Hippocampal formation (tissue), 2 donors: Measurements from ENCODE around the gene RBM20.
"Not testable (repeated sequence)": the region's sequence is repeated elsewhere in the genome, so short reads cannot be mapped to it uniquely, and the experiment has no call there.

Experiments used
- DNase-seq, 2 donors: peaks; one replicate each; lab custom pipeline; 2025; lab: John Stamatoyannopoulos, UW

The RBM20 gene

DNA sequence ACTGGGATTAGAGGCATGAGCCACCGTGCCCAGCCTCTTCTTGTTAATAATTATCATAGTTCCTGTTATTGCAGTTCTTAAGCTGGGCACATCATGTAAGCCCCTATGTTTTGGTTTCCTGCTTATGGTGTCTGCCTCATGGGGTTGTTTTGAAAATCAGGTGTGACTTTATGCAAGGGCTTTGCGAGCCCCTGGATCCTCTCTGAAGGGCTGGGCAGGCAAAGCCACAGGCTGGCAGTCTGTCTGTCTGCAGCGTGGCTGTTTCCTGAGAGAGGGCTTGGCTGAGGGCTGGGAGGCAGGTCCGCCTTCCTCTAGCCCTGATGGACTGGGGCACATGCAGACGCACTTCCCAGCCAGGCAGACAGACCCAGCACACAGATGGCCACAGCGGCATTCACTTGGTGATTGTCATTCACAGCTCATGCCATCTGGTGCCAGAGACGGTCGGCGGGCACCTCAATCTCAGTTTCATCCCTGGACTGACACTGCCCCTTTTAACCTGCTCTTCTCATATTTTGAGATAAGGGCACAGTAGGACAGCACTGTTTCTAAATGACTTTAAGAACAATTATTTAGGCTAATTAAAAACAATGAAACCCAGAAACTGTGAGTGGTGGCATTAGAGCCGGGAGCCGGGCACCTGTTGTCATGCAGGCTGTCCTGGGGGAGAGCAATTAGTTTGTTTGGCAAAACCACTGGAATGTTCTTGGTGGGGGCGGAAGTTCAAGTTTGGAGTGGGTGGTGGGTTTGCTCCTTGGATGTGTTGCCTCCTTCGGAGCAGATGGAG, 35.5 kb downstream of the RBM20 start:
- no peak for DNase-seq

DNA sequence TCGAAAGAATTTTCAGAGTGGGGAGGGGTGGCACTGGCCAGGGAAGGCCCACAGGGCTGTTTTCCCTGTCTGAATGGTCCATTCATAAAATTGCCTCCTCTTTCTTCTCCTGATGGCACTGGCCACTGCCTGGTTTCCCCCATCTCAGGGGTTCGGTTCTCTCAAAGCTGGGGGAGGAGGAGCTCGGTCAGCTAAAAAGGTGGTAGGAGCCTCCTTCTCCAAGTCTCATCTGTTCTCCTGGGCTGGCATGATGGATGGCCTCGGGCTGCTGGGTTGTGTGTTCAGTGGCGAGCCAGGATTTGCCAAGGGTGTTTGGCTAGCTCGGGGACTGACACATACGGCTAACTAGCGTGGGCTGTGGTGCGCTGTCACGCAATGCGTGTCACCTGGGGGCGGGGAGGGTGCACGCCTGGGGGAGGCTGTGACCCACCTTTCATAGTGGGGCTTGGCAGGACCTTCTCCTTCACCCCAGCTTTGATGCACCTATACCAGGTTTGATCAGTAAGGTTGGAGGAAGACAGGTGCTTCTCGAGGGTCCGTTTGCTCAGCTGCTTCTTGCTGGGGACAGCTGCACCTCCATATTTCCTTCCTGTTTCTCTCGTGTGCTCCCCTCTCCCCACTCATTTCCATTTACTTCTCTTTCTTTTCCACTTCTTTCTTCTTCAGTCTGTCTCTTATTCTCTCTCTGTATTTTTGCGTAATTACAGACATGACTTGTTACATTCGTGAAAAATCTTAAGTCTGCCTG, 36.3 kb downstream of the RBM20 start:
- DNase-seq, result no peak

DNA sequence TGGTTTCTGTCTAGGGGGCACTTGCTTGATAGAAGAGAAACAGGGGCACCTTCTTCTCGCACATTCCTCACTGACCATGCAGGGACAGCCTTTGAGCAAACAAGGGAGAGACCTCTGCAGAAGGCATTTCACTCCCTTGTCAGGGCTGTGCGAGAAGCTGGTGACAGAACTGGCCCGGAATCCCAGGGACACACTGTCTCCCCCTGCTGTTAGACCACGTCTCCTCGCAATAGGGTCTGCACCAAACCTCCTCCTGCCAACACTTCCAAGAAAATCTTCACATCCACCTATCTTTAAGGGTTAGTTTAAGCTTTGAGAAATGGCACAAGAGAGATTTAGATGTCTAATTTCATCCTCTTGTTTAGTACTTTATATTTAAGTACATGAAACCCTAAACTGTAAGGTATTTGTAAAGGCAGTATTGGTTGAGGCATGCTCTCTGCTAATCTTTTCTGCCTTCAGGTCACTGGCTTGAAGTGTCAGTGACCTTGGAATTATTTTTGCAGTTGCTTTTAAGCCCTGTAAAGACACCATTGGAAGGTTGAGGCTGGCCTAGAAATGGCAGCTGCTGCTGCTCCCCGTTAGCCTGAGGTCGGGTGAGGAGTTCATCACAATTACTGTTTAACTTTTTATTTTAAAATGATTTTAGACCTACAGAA, 37.0 kb downstream of the RBM20 start:
- peak in 1 of 2 donors; percentile 12 for DNase-seq

DNA sequence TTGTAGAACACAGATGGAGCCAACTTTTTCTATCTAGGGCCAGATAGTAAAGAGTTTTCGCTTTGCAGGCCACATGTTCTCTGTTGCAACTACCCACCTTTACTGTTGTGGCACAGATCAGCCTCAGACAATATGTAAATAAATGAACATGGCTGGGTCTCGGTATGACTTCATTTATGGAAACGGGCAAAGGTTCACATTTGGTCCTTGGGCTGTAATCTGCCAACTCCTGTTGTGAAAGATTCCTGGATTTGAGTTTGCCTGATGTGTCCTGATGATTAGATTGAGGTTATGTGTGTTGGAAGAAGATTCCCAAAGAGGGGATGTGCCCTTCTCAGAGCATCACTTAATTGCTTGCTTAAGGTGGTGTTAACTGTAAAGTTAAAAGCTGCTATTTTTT, 38.2 kb downstream of the RBM20 start:
- no peak for DNase-seq

DNA sequence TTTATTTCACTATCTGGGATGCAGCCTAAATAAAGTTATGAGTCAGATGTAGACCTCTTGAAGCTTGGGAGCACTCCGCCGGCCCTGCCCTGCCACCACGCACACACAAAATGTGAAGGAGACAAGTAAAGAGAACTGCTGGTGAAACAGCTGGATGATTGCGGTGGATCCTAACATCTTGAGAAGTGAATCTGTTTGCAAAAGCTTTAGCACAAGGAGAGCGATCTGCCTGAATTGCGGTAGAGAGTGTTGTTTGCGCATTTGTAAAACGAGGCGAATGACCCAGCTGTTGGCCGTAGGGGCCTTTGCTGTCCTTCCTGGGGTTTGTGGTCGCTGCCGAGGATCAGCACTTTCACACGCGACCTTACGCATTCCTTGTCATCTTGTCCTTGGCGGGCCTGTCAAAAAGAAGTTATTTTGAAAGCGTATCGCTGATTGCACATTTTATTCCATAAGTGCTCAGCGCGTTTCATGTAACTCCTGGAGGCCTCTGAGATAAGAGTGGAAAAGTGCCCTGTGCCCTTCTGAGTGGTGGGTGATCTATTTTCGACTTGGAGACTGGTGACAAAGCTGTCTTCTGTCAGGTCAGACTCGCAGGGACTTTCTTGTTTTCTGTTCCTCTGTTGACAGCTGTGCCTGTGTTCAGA, 40.8 kb downstream of the RBM20 start:
- DNase-seq, result no peak

DNA sequence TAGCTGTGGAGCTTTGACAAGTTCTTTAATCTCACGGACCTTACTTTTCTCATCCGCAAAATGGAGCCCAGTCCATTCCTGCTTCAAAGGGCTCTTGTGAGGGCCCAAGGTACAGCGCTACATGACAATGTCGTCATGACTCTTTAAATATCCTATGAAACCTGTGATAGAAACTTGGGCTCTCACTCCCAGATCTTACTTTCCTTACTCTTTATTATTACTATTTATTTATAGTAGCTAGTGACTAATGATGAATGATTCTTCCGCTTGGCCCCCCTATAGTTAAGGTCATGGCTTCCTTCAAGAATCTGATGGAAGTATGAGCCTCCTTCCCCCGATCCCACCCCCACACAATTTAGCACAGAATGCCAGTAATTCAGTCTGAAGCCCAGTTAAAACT, 41.9 kb downstream of the RBM20 start:
- no peak for DNase-seq

DNA sequence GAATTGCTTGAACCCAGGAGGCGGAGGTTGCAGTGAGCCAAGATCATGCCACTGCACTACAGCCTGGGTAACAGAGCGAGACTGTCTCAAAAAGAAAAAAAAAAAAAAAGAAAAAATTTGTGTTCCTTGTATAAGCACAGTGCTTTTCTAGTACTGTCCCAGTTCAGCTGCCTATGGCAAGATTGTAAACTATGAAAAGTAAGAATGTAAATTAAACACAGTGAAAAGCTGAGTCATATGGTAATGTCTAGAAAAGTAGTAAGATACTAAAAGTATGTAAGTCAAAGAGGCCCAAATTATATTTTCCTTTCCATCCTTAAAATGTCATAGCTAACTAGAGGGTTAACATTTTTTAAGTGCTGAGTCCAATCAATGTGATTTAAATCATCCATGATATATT, 42.8 kb downstream of the RBM20 start:
- no peak for DNase-seq

DNA sequence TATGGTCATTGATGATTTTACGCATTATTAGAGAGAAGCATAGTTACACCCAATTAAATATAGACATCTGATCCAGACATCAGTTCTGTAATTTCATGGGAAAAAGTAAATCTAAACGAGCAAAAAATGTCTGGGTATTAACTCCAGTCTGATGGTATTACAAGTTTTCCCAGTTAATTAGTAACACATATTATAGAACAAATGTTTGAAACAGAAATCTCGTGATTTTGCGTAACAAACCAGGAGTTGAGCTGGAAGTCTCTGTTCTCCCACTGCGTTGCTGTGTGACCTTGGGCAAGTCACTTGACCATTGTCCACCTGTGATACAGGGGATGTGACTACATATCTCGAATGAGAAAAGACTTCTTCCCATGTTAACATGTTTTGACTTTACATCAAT, 43.3 kb downstream of the RBM20 start:
- no peak for DNase-seq

DNA sequence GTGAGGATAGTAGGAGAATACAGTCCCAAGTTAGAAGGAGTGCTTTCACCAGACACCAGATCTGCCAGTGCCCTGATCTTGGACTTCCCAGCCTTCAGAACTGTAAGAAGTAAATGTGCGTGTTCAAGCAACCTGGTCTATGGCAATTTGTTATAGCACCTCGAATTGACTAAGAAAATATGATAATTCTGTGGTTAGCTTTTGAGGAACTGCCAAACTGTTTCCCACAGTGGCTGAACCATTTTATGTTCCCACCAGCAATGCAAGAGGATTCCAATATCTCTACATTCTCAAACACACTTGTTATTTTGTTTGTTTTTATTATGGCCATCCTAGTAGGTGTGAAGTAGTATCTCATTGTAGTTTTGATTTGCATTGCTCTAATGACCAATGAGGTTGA, 47.0 kb downstream of the RBM20 start:
- no peak for DNase-seq

DNA sequence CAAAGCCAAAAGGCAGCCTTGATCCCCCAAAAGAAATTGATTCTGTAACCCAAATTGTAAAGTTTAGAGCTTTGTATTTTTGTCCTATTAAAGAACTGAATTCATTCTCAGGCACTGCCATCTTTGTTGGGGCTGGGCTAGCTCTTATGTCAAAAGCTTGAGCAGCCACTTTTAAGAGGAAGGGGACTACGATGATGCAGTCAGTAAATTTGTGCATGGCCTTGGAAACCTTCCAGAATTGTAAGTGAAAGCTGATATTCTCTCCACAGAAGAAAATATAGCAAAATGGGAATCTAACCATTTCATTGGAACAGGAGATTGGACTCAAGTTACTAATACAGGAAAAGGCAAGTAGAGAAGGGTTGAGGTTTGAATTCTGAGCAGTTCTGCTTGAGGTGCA, 50.1 kb downstream of the RBM20 start:
- no peak for DNase-seq

DNA sequence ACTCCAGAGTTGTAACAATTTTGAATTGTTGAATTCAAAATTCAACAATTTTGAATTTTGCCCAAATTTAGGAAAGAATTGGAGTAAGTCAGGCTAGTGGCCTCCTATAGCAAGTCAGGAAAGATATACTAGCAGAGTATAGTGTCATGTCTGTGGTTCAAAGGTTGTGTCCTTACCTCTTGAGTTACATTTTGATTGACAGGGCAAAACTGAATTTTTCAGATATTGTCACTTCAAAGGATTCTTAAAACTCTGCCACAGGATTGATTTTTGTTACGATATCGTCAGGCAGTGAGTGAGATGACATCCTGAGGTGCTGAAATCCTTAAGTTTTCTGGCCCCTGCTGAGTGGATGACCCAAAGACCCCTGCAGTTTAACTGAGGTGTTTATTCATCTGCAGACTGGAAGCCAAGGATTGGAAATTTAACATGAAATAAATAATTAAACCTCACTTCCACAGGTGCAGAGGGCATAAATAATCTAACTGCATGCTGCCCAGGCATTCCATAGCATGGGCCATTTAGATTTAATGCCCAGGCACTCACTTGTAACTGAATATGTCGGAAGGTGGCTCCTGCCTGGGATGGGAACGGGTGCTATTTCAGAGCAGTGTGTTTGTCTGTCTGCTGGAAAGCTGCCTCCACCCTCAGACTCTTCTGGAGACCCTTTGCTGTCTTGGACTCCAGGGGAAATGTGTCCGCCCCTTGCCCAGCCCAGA, 50.8 kb downstream of the RBM20 start:
- no peak for DNase-seq

DNA sequence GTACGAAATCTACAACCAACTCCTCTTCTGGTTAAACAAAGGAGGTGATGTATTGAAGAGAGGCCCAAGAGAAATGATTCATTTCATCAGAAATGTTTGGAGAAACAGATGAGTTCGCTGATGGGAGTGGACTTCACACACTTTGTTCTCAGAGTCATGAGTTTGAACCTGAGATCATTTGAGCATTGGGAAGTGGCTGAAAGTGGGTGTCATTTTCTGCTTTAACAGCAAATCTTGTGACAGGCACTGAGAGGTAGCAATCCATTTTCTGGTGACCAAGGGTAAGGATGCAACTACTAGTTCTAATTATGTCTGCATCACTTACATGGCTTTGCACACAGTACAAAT, 51.4 kb downstream of the RBM20 start:
- DNase-seq, result no peak

DNA sequence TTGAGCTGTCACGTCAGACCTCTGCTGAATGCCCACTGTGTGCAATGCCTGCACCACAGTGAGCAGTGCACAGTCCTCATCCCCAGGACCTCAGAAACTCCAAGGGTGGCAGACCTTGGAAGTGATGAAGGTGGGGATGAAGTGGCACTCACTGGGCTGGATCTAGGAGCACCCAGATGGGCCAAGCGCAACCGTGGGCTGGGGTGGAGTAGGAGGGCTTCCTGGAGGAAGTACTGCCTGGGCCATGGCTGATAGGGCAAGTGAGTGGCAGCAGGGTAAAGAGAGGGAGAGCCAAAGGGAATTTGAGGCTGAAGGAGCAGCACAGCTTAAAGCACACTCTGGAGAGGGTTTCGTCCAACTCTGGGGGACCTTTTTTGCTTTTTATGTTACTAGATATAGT, 52.3 kb downstream of the RBM20 start:
- no peak for DNase-seq

DNA sequence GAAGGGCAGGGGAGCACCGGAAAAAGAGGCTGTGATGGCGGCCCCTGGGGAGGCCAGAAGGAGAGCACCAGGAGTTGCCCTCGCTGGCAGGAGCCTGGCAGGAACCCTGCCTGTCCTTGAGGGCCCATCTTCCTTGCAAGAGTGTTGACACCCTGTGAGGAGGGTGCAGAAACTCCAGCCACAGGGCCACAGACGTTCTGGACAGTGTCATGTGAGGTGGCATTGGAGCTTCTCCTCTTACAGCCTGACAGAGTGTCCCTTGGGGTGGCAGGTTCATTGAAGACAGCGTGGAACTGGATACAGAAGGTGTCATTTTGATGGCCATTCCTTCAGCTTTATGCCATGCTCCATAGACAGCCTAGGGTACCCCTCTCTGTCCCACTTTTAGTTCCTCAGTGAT, 54.2 kb downstream of the RBM20 start:
- no peak for DNase-seq

DNA sequence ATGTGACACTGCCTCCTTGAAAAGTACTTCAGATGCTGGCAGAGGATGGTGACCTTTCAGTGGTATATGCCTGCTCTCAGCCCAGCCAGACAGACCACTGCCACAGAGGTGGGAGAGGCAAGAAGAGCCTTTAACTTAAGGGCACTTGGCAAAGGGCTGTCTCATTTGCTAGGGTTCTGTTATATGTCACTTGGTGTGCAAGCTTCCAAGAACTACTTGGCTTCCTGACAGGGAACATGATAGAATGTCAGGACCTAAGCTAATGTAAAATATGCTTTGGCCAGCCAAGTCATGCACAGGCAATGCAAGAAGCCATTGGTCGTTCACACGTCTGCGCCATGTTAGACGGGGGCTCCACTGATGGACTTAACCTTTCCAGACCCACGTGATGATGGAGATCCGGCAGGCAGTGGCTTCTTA, 54.7 kb downstream of the RBM20 start:
- DNase-seq, result no peak

DNA sequence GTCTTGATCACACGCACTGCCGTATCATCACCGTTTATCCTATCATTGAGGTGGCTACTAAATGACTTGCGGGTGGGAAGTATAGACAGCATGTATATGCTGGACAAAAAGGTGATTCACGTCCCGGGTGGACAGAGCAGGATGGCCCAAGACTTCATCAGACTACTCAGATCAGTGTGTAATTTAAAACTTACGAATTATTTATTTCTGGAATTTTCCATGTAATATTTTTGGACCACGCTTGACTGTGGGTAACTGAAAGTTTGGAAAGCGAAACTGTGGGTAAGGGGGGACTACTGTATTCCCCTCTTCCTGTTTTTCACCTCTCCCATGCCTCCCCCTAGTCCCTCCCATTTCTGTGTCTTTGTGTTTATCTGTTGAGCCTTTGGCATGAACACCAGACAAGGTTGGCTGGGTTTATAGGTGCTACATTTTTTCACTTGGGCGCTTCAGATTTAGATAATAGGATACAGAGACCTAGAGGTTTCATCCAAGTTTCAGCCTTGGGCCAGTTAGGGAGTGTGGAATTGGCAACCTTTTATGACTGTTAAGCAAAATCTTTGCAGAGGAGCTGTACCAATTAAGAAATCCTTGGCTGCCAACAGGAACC, 55.8 kb downstream of the RBM20 start:
- no peak for DNase-seq

DNA sequence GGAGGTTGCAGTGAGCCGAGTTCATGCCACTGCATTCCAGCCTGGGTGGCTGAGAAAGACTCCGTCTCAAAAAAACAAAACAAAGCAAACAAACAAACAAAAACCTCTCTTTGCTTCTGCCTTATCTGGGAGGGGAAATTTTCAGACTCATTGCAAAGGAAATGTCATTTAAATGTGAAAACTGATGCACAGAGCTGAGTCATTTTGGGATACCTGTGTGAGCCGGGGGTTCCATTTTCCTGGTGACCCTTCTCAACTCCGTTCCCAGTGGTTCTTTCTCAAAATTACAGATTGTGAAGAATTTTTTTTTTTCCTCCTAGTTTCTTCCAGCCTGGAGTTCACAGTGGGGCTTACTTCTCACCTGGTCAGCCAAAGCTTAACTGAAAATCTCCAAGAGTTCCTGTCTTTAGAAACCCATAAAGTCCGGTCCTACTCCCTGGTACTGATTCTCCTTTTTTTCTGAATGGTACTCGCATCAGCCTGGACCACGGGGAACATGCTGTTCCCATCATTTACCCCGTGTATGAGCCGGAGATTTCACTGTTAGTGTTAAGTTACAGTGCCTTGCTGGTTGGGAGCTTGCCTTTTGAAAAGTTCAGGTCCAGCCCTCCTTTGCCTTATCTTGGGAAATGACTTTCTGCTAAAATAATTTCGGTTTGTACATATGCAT, 56.9 kb downstream of the RBM20 start:
- DNase-seq, result no peak

DNA sequence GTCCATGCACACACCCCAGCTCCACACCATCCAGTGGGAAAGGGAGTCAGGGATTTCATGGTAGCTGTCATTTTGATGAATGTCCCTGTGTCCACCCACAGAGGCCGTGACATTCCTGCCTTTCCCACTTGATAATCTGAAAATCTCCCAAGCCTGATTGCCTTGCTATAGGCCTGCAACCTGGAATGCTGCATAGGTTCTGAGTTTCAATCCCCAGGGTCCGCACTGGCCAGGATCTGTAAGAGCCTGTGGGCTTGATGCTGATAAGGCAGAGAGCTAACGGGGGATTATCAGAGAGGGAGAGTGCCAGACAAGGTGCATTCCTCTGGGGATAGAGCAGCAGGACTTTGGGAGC, 57.5 kb downstream of the RBM20 start:
- DNase-seq, result no peak

DNA sequence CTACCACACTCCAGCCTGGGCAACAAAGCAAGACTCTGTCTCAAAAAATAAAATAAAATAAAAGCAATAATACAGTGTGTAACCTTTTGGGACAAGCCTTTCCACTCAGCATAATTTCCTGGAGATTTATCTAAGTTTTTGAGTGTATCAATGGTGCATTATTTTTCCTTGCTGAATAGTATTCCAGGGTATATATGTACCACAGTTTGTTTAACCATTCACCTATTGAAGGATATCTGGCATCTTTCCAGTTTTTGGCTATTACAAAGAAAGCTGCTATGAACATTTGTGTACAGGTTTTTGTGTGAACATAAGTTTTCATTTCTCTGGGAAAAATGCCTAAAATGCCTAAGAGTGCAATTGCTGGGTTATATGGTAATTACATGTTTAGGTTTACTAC, 59.9 kb downstream of the RBM20 start:
- no peak for DNase-seq

DNA sequence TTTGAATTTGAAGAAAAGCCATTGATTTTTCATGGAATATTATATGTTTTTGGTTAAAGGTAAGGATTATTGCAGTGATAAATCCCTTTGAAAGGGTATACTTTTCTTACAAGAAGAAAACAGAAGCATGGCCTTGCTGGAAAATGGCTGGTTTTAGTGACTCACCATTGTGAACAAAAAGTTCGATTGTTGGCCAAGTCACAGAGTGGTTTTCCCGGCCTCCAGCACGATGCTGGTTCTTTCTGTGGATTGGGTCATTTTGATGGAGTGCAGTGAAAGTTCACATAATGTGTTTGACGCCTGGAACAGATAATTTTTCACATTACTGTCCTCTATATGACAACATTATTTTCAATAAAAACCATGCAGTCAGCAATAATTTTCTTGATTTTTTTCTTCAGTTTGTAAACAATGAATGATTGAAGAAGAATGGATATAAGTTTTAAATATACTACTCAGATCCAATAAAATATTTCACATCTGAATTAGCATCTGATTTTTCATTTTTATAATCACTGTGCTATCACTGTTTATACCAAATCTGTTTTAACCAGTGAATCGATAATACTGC, 60.9 kb downstream of the RBM20 start:
- no peak for DNase-seq

DNA sequence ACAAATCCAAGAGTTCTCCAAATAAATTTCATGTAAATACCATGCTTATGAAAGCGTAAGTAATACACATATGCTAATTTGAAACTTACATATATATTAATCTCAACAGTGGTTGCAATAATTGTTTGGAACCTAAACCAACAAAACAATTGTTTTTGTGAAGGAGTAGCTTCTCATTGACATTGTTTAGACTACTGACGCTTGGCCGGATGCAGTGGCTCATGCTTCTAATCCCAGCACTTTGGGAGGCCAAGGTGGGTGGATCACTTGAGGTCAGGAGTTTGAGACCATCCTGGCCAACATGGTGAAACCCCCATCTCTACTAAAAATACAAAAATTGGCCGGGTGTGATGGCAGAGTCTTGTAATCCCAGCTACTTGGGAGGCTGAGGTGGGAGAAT, 61.5 kb downstream of the RBM20 start:
- DNase-seq, result not testable (repeated sequence)
